Hematopoietic multipotent progenitor cell treated with erythropoietin and hydrocortisone succinate and interleukin-3 and kit ligand, for 4 days (in vitro differentiated cells): ENCODE results near the gene ALDH3B2.
"Not testable (repeated sequence)": the region's sequence is repeated elsewhere in the genome, so short reads cannot be mapped to it uniquely, and the experiment has no call there.

ENCODE experiments used
- DNase-seq: peaks from one replicate; pipeline ENCODE4 v3.0.0-alpha.2; 2015

The ALDH3B2 gene

GRCh38 chr11:67660752-67661151 lies 13.7 kb downstream of the ALDH3B2 start:
- DNase-seq = not testable (repeated sequence)

GRCh38 chr11:67659651-67660165 lies 14.7 kb downstream of the ALDH3B2 start:
- DNase-seq = not testable (repeated sequence)

- DNase-seq = no peak
Measured at GRCh38 chr11:67657300-67657699, 17.1 kb downstream of the ALDH3B2 start.

GRCh38 chr11:67656278-67656922 lies 18.0 kb downstream of the ALDH3B2 start:
- DNase-seq = peak; percentile 83

- no peak for DNase-seq
Measured at GRCh38 chr11:67654225-67654624, 20.2 kb downstream of the ALDH3B2 start.

GRCh38 chr11:67652965-67653845 lies 21.2 kb downstream of the ALDH3B2 start:
- no peak for DNase-seq

GRCh38 chr11:67651976-67652781 lies 22.2 kb downstream of the ALDH3B2 start:
- DNase-seq = no peak

- no peak for DNase-seq
Measured at GRCh38 chr11:67649634-67650510, 24.6 kb downstream of the ALDH3B2 start.

GRCh38 chr11:67648796-67649613 lies 25.4 kb downstream of the ALDH3B2 start:
- DNase-seq = peak; percentile 72

GRCh38 chr11:67648140-67648795 lies 26.2 kb downstream of the ALDH3B2 start:
- peak; percentile 85 for DNase-seq

GRCh38 chr11:67647471-67647870 lies 27.0 kb downstream of the ALDH3B2 start:
- no peak for DNase-seq

- peak; percentile 77 for DNase-seq
Measured at GRCh38 chr11:67646535-67647336, 27.7 kb downstream of the ALDH3B2 start.

- no peak for DNase-seq
Measured at GRCh38 chr11:67645521-67646461, 28.6 kb downstream of the ALDH3B2 start.

GRCh38 chr11:67644472-67645418 lies 29.7 kb downstream of the ALDH3B2 start:
- no peak for DNase-seq

- peak; percentile 35 for DNase-seq
Measured at GRCh38 chr11:67644042-67644441, 30.4 kb downstream of the ALDH3B2 start.

GRCh38 chr11:67642173-67643120 lies 32.0 kb downstream of the ALDH3B2 start:
- no peak for DNase-seq
